Measurements from ENCODE around the gene ARHGAP42.

GRCh38 chr11:100892886-100893285, 205.8 kb downstream of the ARHGAP42 start:
- TF ChIP-seq POLR2AphosphoS5 (IDR thresholded peaks at IDR 0.05; ENCODE audit: low read depth, low read length) (no peak), POLR2A (IDR thresholded peaks at IDR 0.05; ENCODE audit: low read depth, low read length) (no peak), TAF1 (IDR thresholded peaks at IDR 0.05; ENCODE audit: borderline replicate concordance, low read depth, low read length) (no peak)

All from GM12892 (cell line).